Bronchial epithelial cell (primary cell): ENCODE results near the gene ASNSD1. TPM values are rescaled to one million over a fixed set of nuclear protein-coding genes. Genes with fewer than 3 reads are reported as not detected.
"Not testable (repeated sequence)": the region's sequence is repeated elsewhere in the genome, so short reads cannot be mapped to it uniquely, and the experiment has no call there.

Experiments
- DNase-seq: peaks from one replicate; pipeline ENCODE4 v3.0.0-alpha.2; 2010; ENCODE audit warnings: low read depth
- FAIRE-seq: peaks from 2 replicates; lab custom pipeline; 2011; peaks lifted over from hg19 to GRCh38; lab: Jason Lieb, UNC
- H3K27me3 ChIP-seq: 2 replicates; pipeline ENCODE4 v1.5.1; 2011; ENCODE audit warnings: low read length; ENCODE audit not compliant: control insufficient read depth, insufficient read depth
- H3K36me3 ChIP-seq: 2 replicates; pipeline ENCODE4 v1.5.1; 2011; ENCODE audit warnings: low read length; ENCODE audit not compliant: control insufficient read depth, insufficient read depth
- H3K4me3 ChIP-seq: 2 replicates; pipeline ENCODE4 v1.5.1; 2011; ENCODE audit warnings: mild to moderate bottlenecking, low read depth, low read length, control low read depth
- total RNA-seq: library from RNA; depleted of rRNA; stranded (reverse); fragments of >200 nt; gene quantifications from 2 replicates; pipeline ENCODE4 v1.2.1, GENCODE V29; 2014
- TF ChIP-seq, protein P1 (sequence below): IDR thresholded peaks from 2 replicates; pipeline ENCODE4 v1.5.1; 2011; ENCODE audit warnings: mild to moderate bottlenecking, moderate library complexity, low read length, control low read depth, inconsistent platforms; ENCODE audit not compliant: insufficient read depth, severe bottlenecking

The ASNSD1 gene
- total RNA-seq, 1 donor from 2014 or later: 36.6 TPM

DNA sequence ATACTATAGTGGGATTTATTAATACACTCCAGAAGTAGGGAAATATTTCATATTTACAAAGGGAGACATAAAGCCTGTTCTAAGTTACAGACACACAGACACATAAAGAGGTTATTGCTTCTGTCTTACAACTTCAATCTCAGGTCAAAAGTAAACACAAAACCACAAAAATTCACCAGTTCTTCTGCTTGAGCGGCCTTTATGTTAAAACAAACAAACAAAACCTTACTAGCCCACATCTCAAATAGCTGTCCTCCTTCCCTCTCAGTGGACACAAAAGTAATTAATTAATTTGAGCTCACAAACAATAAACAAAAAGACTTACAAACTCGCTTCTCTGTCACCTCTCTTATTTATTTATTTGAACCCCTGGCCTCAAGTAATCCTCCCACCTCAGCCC lies 1.5 kb upstream of the ASNSD1 start:
- FAIRE-seq: no peak
- TF ChIP-seq, protein P1, sequence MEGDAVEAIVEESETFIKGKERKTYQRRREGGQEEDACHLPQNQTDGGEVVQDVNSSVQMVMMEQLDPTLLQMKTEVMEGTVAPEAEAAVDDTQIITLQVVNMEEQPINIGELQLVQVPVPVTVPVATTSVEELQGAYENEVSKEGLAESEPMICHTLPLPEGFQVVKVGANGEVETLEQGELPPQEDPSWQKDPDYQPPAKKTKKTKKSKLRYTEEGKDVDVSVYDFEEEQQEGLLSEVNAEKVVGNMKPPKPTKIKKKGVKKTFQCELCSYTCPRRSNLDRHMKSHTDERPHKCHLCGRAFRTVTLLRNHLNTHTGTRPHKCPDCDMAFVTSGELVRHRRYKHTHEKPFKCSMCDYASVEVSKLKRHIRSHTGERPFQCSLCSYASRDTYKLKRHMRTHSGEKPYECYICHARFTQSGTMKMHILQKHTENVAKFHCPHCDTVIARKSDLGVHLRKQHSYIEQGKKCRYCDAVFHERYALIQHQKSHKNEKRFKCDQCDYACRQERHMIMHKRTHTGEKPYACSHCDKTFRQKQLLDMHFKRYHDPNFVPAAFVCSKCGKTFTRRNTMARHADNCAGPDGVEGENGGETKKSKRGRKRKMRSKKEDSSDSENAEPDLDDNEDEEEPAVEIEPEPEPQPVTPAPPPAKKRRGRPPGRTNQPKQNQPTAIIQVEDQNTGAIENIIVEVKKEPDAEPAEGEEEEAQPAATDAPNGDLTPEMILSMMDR: no peak
- Histone ChIP-seq H3K36me3 (no peaks in the 10 kb centered on the region), H3K4me3 (no peak overlapping the region), H3K27me3 (no peaks in the 10 kb centered on the region)
- no peak for DNase-seq

DNA sequence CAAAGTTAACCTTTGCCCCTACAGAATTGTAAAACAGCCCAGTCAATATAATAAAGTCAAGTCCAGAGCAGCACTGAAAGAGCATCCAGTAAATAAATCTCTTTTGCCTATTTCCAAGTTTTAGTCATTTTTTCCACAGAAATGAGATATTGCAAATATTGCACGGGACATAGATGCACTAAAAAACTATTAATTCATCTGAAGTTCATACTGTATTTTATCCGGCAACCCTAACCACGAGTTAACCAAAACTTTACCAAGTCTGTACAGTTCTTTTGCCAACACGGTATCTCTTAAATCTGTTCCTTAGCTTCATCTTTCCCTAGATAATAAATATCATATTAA lies 484 bp upstream of the ASNSD1 start:
- Histone ChIP-seq H3K27me3 (no peaks in the 10 kb centered on the region), H3K4me3 (no peak overlapping the region), H3K36me3 (no peaks in the 10 kb centered on the region)
- FAIRE-seq: no peak
- TF ChIP-seq, protein P1: no peak
- no peak for DNase-seq

DNA sequence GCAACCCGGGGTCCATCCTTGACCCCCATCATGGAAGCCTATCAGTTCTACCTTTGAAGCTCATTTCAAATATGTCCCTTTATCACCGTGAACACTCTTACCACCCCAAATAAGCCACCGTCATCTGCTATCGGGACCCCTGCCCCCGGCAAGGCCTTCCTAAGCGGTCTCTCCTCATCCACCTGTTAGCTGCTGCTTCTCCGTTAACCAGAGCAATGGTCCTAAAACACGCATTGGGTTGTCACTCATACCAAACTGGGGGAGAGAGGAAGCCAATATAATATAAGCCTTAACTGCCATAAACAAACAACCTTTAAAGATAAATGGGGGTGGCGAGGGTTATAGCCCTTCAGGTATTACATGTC lies 680 bp downstream of the ASNSD1 start:
- TF ChIP-seq, protein P1: no peak
- no peaks in the 10 kb centered on the region for H3K27me3 ChIP-seq
- H3K4me3 ChIP-seq: peak overlapping the region; percentile 73
- H3K36me3 ChIP-seq: no peaks in the 10 kb centered on the region
- FAIRE-seq (no peak), DNase-seq (no peak)

DNA sequence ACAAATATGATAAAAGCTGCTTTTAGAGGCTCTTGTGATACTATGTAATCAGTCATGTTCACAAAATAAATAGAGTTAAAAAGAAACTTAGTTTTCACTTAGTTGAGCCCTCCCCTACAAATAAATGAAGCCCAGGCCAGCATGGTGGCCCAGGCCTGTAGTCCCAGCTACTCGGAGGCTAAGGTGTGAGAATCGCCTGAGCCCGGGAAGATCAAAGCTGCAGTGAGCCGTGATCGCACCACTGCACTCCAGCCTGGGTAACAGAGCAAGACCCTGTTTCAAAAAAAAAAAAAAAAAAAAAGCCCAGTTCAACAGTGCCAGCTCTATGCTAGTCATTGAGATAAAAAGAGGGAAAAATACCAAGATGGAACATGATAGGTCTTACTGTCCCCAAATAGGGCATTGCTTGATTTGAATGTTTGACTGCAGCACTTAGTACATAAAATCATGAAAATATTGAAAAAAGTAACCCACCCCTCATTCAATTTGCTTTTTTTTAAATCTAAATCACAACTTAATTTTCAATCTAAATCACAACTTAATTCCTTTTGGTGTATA lies 1.5 kb downstream of the ASNSD1 start:
- TF ChIP-seq, protein P1: no peak
- DNase-seq (no peak), FAIRE-seq (no peak)
- no peaks in the 10 kb centered on the region for H3K36me3 ChIP-seq
- H3K27me3 ChIP-seq: no peaks in the 10 kb centered on the region
- no peak overlapping the region for H3K4me3 ChIP-seq

DNA sequence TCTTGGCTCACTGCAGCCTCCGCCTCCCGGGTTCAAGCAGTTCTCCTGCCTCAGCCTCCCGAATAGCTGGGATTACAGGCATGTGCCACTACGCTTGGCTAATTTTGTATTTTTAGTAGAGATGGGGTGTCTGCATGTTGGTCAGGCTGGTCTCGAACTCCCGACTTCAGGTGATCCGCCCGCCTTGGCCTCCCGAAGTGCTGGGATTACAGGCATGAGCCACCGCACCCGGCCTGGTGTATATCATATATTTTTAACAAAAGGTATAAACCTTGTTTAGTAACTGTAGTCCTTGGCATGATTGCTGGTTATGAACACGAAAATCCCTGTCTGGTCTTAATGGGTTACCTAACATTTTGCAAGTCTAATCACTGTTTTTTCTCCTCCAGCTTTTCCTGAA lies 2.1 kb downstream of the ASNSD1 start:
- H3K27me3 ChIP-seq, FAIRE-seq, H3K4me3 ChIP-seq, DNase-seq, H3K36me3 ChIP-seq: not testable (repeated sequence)

DNA sequence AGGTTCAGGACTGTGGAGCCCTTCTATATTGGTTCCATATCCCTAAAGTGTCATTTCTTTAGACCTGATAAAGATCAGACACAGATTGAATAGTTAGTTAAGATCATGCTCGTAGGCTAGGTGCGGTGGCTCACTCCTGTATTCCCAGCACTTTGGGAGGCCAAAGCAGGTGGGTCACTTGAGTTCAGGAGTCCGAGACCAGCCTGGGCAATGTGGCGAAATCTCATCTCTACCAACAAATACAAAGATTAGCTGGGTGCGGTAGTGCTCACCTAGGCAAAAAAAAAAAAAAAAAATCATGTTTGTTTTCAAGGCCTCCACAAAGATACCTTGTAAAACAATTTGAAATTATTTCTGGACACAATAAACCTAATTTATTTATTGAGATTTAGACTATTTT lies 8.7 kb downstream of the ASNSD1 start:
- Histone ChIP-seq H3K36me3 (peaks cover 1% of the 10 kb centered on the region), H3K27me3 (no peaks in the 10 kb centered on the region), H3K4me3 (no peak overlapping the region)
- no peak for FAIRE-seq
- TF ChIP-seq, protein P1: no peak
- DNase-seq: no peak
